H7 (cell line): ENCODE measurements around the gene COA8. TPM values are rescaled to one million over a fixed set of nuclear protein-coding genes. Genes with fewer than 3 reads are reported as not detected.

Experiments
- DNase-seq: peaks from one replicate; pipeline ENCODE4 v3.0.0; 2012
- H3K27me3 ChIP-seq: 2 replicates; pipeline ENCODE4 v1.6.0; 2011; ENCODE audit warnings: mild to moderate bottlenecking, low read length; ENCODE audit not compliant: control insufficient read depth, insufficient read depth
- H3K36me3 ChIP-seq: replicated peaks from 2 replicates; pipeline ENCODE4 v1.5.1; 2011; ENCODE audit warnings: low read length; ENCODE audit not compliant: control insufficient read depth, insufficient read depth
- H3K4me3 ChIP-seq: 2 replicates; pipeline ENCODE4 v1.5.1; 2011; ENCODE audit warnings: low read depth, mild to moderate bottlenecking, control low read depth, low read length, moderate library complexity; ENCODE audit not compliant: insufficient read depth
- total RNA-seq: library from RNA; depleted of rRNA; stranded (reverse); fragments of >200 nt; shearing (Covaris generic); gene quantifications from 2 replicates; pipeline ENCODE4 v1.2.3, GENCODE V29; 2014

Gene COA8
- total RNA-seq, 1 experiment from 2014 or later: 15.8 TPM

- no peaks in the 10 kb centered on the region for H3K27me3 ChIP-seq
- DNase-seq: no peak
- no peaks in the 10 kb centered on the region; the same call in 1 of the 2 replicates for H3K36me3 ChIP-seq
- no peak overlapping the region for H3K4me3 ChIP-seq
These were observed 31.9 kb upstream of the COA8 start for GRCh38 chr14:103530831-103531230.

DNA sequence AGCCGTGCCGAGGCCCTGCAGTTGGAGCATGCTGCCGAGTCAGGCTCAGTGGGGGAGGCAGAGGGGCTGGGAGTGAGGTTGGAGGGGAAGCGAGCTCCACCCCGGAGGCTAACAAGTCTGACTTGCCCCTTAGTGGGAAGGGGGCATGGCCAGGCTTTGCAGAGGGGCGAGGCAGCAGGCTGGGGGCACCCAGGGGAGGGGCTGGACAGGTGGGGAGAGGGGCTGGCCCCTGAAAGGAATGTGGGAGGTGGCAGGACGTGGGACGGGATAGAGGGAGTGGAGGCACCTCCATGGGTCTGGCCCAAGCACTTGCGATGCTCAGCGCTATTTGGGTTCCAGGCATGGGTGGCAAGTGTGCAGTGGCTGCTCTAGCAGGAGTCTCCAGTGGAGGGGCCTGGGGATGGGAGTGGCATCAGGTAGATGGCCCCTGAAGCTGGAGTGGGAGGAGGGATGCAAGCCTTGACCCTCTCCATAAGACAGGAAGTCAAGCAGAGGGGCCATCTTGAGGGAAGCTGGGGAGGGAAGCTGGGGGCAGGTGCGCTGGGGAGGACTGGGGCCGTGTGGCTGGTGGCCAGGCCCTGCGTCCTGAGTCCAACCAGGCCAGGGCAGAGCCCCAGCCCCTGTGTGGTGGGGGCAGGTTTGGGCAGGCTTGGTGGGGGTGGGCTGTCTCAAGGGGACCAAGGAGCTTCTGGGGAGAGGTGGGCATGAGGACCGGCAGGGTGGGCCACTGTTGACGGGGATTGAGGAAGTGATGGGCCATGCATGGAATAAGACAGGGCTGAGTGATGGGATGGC, 31.1 kb upstream of the COA8 start:
- no peak for DNase-seq
- H3K4me3 ChIP-seq: no peak overlapping the region
- H3K27me3 ChIP-seq: no peaks in the 10 kb centered on the region
- H3K36me3 ChIP-seq: no peaks in the 10 kb centered on the region; the same call in 1 of the 2 replicates

- no peak for DNase-seq
- Histone ChIP-seq H3K27me3 (no peaks in the 10 kb centered on the region), H3K4me3 (no peak overlapping the region), H3K36me3 (no peaks in the 10 kb centered on the region; the same call in 1 of the 2 replicates)
These were observed 30.3 kb upstream of the COA8 start for GRCh38 chr14:103532216-103533136.

- no peak for DNase-seq
- H3K27me3 ChIP-seq: no peaks in the 10 kb centered on the region; the same call in 1 of the 2 replicates
- H3K4me3 ChIP-seq: no peak overlapping the region
- no peaks in the 10 kb centered on the region; the same call in 1 of the 2 replicates for H3K36me3 ChIP-seq
These were observed 29.4 kb upstream of the COA8 start for GRCh38 chr14:103533137-103533998.

DNA sequence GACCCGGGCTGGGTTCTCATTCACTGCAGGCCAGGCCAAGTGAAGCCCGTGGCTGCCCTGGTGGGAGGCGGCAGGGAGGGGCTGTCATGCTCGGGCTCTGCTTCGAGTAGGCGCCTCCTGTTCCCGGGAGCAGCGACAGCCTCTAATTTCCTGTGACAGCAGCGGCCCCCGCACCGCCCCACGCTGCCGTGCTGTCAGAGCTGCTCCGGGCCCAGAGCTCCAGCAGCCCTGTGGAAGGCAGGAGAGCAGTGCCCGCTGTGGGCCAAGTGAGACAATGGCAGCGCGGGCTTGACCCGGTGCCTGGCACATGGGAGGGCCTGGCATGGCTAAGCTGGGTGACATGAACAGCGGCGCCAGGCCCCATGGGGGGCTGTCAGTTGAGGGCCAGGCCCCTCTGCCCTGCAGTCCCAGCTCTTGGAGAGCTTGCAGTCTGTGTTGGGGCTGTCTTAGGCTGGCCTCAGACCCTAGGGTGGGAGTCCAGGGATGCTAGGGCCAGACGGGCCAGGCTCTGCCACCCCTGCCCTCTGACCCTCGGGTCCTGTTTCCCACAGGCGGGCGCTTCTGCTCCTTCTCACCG, 28.7 kb upstream of the COA8 start:
- no peaks in the 10 kb centered on the region; the same call in 1 of the 2 replicates for H3K36me3 ChIP-seq
- H3K4me3 ChIP-seq: no peak overlapping the region
- no peaks in the 10 kb centered on the region; the same call in 1 of the 2 replicates for H3K27me3 ChIP-seq
- no peak for DNase-seq

DNA sequence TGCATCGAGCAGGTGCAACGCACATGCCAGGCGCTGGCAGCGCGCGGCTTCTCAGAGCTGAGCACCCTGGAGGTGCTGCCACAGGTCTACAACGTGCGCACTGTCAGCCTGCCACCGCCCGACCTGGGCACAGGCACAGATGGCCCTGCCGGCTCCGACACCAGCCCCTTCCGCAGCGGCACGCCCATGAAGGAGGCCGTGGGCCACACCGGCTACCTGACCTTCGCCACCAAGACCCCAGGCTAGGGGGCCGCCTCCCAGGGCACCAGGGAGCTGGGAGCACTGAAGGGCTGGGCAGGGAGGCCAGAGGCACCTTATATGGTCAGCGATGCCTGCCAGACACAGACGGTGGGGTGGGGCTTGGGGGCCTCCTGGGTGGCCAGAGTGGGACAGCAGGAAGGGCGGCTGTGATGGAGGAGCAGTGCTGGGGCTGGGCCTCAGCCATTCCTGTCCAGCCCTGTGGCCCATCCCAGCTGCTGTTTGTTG, 28.1 kb upstream of the COA8 start:
- no peaks in the 10 kb centered on the region; the same call in 1 of the 2 replicates for H3K27me3 ChIP-seq
- DNase-seq: no peak
- H3K4me3 ChIP-seq: no peak overlapping the region
- H3K36me3 ChIP-seq: no peaks in the 10 kb centered on the region; the same call in 1 of the 2 replicates

- DNase-seq: no peak
- H3K4me3 ChIP-seq: no peak overlapping the region
- no peaks in the 10 kb centered on the region; the same call in 1 of the 2 replicates for H3K27me3 ChIP-seq
- no peaks in the 10 kb centered on the region; the same call in 1 of the 2 replicates for H3K36me3 ChIP-seq
These were observed 27.5 kb upstream of the COA8 start for GRCh38 chr14:103535081-103535890.

- no peaks in the 10 kb centered on the region; the same call in 1 of the 2 replicates for H3K27me3 ChIP-seq
- DNase-seq: no peak
- no peak overlapping the region for H3K4me3 ChIP-seq
- H3K36me3 ChIP-seq: no peaks in the 10 kb centered on the region; the same call in 1 of the 2 replicates
These were observed 26.7 kb upstream of the COA8 start for GRCh38 chr14:103535891-103536565.

DNA sequence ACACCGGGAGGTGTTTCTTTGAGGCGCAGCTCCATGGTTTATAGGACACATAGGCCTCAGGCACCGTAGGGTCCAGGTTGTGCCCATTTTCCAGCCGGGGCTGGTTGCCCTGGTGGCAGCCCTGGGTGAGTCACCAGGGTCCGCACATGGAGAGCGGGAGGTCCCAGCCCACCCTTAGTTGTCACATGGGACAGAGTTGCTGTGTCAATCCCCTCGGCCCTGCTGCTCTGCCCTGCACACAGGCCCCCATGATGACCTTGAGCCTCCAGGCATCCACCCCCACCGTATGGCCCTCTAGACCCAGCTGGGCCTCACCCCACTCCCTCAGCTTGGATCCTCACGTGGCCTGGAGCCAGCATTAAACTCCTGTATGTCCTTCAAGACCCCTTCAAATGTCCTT, 26.1 kb upstream of the COA8 start:
- Histone ChIP-seq H3K27me3 (no peaks in the 10 kb centered on the region; the same call in 1 of the 2 replicates), H3K36me3 (no peaks in the 10 kb centered on the region; the same call in 1 of the 2 replicates), H3K4me3 (no peak overlapping the region)
- DNase-seq: no peak

DNA sequence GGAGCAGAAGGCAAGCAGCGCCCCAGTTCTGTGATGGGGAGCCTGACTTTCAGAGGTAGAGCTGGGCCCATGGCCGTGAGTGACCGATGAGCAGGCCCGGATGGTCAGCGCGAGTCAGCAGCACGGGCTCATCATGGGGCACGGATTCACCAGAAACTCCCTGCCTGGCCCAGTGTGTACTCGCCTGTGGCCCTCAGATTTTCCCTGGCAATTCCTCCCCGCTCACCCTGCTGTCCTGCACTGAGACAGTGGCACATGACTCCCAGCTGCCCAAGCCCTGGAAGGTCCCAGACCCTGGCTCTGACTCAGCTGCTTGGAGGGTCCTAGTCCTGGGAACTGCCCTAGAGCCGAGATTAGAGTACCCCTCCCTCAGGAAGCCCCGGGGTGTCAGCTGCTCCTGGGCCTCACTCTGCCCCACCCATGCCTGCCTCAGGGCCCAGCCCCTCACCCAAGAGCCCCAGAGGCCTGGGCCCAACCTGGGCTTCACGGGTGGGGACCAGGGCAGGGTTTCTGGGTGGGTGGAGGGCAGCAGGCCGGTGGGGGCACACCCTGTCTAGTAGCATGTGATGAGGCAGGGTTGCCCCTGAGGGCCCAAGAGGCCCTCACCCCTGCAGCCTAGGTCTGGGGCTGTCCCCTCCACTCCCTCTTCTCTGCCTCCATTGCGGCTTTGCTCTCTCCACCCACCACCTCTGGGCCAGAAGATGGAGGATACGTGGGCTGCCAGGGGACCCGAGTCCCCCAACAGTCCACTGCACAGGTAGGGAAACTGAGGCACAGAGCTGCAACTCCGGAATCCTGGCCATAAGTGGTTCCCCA, 25.4 kb upstream of the COA8 start:
- no peaks in the 10 kb centered on the region; the same call in 1 of the 2 replicates for H3K36me3 ChIP-seq

DNA sequence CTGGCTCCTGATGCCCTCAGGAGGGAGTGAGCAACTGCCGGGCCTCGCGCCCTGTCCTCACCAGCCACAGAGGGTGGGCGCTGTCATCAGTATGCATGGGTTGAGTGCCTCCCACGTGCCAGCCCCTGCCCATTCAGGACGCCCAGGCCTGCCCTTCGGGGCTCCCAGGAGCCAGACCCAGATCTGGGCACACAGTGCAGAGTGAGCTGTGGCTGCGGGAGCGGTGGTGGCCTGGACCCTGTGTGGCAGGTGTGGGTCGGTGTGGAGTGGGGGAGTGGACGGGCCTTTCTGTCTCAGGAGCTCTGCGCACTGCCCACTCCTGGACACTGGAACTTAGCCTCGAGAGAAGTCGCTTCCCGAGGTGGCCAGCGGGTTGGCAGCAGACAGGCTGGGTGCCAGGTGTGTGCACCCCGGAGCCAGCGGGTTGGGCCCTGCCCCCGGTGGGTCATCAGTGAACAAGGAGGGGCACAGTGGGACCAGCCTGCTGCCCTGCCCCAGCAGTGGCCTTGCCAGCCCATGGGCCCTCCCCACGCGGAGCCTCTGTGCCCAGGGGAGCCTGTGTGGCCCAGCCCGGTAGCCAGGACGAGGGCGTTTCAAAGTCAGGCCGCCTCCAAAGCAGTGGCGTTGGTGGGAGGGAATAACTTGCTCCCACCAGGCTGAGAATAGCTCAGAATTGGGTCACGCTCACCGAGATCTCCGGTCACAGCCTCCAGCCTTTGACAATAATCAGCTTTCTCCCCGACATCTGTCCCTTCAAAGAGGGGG, 24.3 kb upstream of the COA8 start:
- Histone ChIP-seq H3K4me3 (no peak overlapping the region), H3K27me3 (no peaks in the 10 kb centered on the region; the same call in 1 of the 2 replicates), H3K36me3 (no peaks in the 10 kb centered on the region; the same call in 1 of the 2 replicates)
- no peak for DNase-seq

More for the DNA sequence above, 25.4 kb upstream of the COA8 start:
- H3K4me3 ChIP-seq: no peak overlapping the region
- H3K27me3 ChIP-seq: no peaks in the 10 kb centered on the region; the same call in 1 of the 2 replicates
- DNase-seq: no peak
